Measurements from ENCODE around the gene ZNF467.

GRCh38 chr7:149763563-149764240, 9.7 kb downstream of the ZNF467 start:
- TF ChIP-seq CTCF (IDR thresholded peaks at IDR 0.05) (no peak), POLR2A (IDR thresholded peaks at IDR 0.05) (no peak)

Data from esophagus squamous epithelium (tissue), 4 donors.